Peyer's patch (tissue), 4 donors: Measurements from ENCODE around the gene DOCK9.

Source experiments
- CTCF ChIP-seq, 6 experiments: fragments of 450-650 bp in 4 of 6; fragments of 200-600 bp in 2 of 6; sonication (generic) in 1 of 6; IDR thresholded peaks; one replicate each; pipeline ENCODE4 v1.5.1; 2017 to 2019; ENCODE audit warnings: antibody characterized with exemption in 6 of 6, mild to moderate bottlenecking in 3 of 6, moderate library complexity in 1 of 6
- POLR2A ChIP-seq, 2 donors: fragments of 450-650 bp; IDR thresholded peaks; one replicate each; pipeline ENCODE4 v1.5.1; 2017; ENCODE audit warnings: antibody characterized with exemption in 2 of 2, mild to moderate bottlenecking in 2 of 2, moderate library complexity in 2 of 2

- TF ChIP-seq POLR2A (IDR thresholded peaks at IDR 0.05) = no peak
- no peak for TF ChIP-seq CTCF (IDR thresholded peaks at IDR 0.05)
These were observed 225.9 kb downstream of the DOCK9 start for GRCh38 chr13:98751861-98752466.
